ENCODE measurements around the gene NFATC2. TPM values are rescaled to one million over a fixed set of nuclear protein-coding genes. Genes with fewer than 3 reads are reported as not detected.

NFATC2 gene
- total RNA-seq, 2 experiments from 2014 or later = 32.5 to 33.2 TPM

- ATAC-seq (ENCODE audit: poor library complexity) (no peak), DNase-seq (no peak)
- H3K36me3 Mint-ChIP-seq (ENCODE audit: low read depth) = peaks cover 60% of the 10 kb centered on the region
- H3K27me3 Mint-ChIP-seq = no peaks in the 10 kb centered on the region
- ChIA-PET POLR2A (no interaction called here), CTCF (no interaction called here)
- intact Hi-C loops (cut with DNase I, micrococcal nuclease) = no loop called here
- H3K4me1 Mint-ChIP-seq (ENCODE audit: low read depth) = peaks cover 70% of the 10 kb centered on the region
- Histone ChIP-seq H3K27ac (ENCODE audit: low read depth in 1 of 2, low read length in 2 of 2) (no peak overlapping the region), H3K9me3 (ENCODE audit: control insufficient read depth in 1 of 2, insufficient read depth in 1 of 2, low read length in 2 of 2) (no peaks in the 10 kb centered on the region), H3K36me3 (ENCODE audit: insufficient read depth, low read length) (peaks cover 38% of the 10 kb centered on the region), H3K4me1 (ENCODE audit: insufficient read depth, low read length) (peaks cover 45% of the 10 kb centered on the region), H3K4me3 (ENCODE audit: low read length) (no peak overlapping the region), H3K27me3 (ENCODE audit: control insufficient read depth in 1 of 2, insufficient read depth in 2 of 2, low read length in 2 of 2) (no peaks in the 10 kb centered on the region)
- no peaks in the 10 kb centered on the region for H3K9me3 Mint-ChIP-seq
- no peak for TF ChIP-seq CTCF (IDR thresholded peaks at IDR 0.05)
- no peak overlapping the region for H3K4me3 Mint-ChIP-seq
- no peak overlapping the region for H3K27ac Mint-ChIP-seq
Measured at GRCh38 chr20:51523276-51524013, 19.1 kb downstream of the NFATC2 start.

- Histone ChIP-seq H3K4me1 (ENCODE audit: insufficient read depth, low read length) (peaks cover 35% of the 10 kb centered on the region), H3K27ac (ENCODE audit: low read depth in 1 of 2, low read length in 2 of 2) (no peak overlapping the region), H3K4me3 (ENCODE audit: low read length) (no peak overlapping the region), H3K36me3 (ENCODE audit: insufficient read depth, low read length) (peaks cover 50% of the 10 kb centered on the region), H3K9me3 (ENCODE audit: control insufficient read depth in 1 of 2, insufficient read depth in 1 of 2, low read length in 2 of 2) (no peaks in the 10 kb centered on the region), H3K27me3 (ENCODE audit: control insufficient read depth in 1 of 2, insufficient read depth in 2 of 2, low read length in 2 of 2) (no peaks in the 10 kb centered on the region)
- no peak overlapping the region for H3K4me3 Mint-ChIP-seq
- intact Hi-C loops (cut with DNase I, micrococcal nuclease) = no loop called here
- H3K27me3 Mint-ChIP-seq = no peaks in the 10 kb centered on the region
- POLR2A ChIA-PET = no interaction called here
- no peak for TF ChIP-seq CTCF (IDR thresholded peaks at IDR 0.05)
- CTCF ChIA-PET = no interaction called here
- H3K36me3 Mint-ChIP-seq (ENCODE audit: low read depth) = peaks cover 69% of the 10 kb centered on the region
- peak overlapping the region; percentile 48 for H3K27ac Mint-ChIP-seq
- no peaks in the 10 kb centered on the region for H3K9me3 Mint-ChIP-seq
- no peak for ATAC-seq (ENCODE audit: poor library complexity)
- H3K4me1 Mint-ChIP-seq (ENCODE audit: low read depth) = peaks cover 68% of the 10 kb centered on the region
- no peak for DNase-seq
Measured at GRCh38 chr20:51522207-51522606, 20.3 kb downstream of the NFATC2 start.

GRCh38 chr20:51517839-51518238, 24.7 kb downstream of the NFATC2 start:
- H3K4me3 Mint-ChIP-seq = no peak overlapping the region
- Histone ChIP-seq H3K36me3 (ENCODE audit: insufficient read depth, low read length) (peaks cover 63% of the 10 kb centered on the region), H3K27ac (ENCODE audit: low read depth in 1 of 2, low read length in 2 of 2) (peak overlapping the region in 1 of 2 donors; percentile 9), H3K27me3 (ENCODE audit: control insufficient read depth in 1 of 2, insufficient read depth in 2 of 2, low read length in 2 of 2) (no peaks in the 10 kb centered on the region), H3K4me3 (ENCODE audit: low read length) (no peak overlapping the region), H3K9me3 (ENCODE audit: control insufficient read depth in 1 of 2, insufficient read depth in 1 of 2, low read length in 2 of 2) (no peaks in the 10 kb centered on the region), H3K4me1 (ENCODE audit: insufficient read depth, low read length) (peaks cover 29% of the 10 kb centered on the region)
- H3K4me1 Mint-ChIP-seq (ENCODE audit: low read depth) = peaks cover 80% of the 10 kb centered on the region
- no peaks in the 10 kb centered on the region for H3K27me3 Mint-ChIP-seq
- peak overlapping the region; percentile 6 for H3K27ac Mint-ChIP-seq
- ChIA-PET CTCF (interaction anchor here (1.2 kb wide), 1 partner anchor 26 kb away, joined by 3 read pairs; no protein-coding TSS in a partner anchor), POLR2A (interaction anchor here (1.0 kb wide), 1 partner anchor 8 kb away, joined by 3 read pairs; no protein-coding TSS in a partner anchor)
- H3K9me3 Mint-ChIP-seq = no peaks in the 10 kb centered on the region
- ATAC-seq (ENCODE audit: poor library complexity) = no peak
- TF ChIP-seq CTCF (IDR thresholded peaks at IDR 0.05) = no peak
- intact Hi-C loops (cut with DNase I, micrococcal nuclease) = no loop called here
- peaks cover 89% of the 10 kb centered on the region for H3K36me3 Mint-ChIP-seq (ENCODE audit: low read depth)
- DNase-seq = no peak
